Activated CD4-positive, alpha-beta memory T cell treated with anti-CD3 and anti-CD28 coated beads for 36 hours (primary cell): ENCODE results near the gene CCDC92B. TPM values are rescaled to one million over a fixed set of nuclear protein-coding genes. Genes with fewer than 3 reads are reported as not detected.

Experiments
- microRNA-seq: library from miRNA; unstranded; fragments of <30 nt; microRNA quantifications from one replicate; pipeline ENCODE4 v1.2.0, GENCODE V29; 2022; ENCODE audit warnings: borderline number of aligned reads, borderline microRNAs expressed, borderline replicate concordance
- total RNA-seq, 2 experiments: library from RNA; stranded (reverse); gene quantifications; one replicate each; pipeline ENCODE4 v1.2.3, GENCODE V29; 2021

CCDC92B gene
- total RNA-seq, 2 experiments from 2014 or later = 0.10 TPM; not detected in 1

Small RNAs within 50 kb of the gene (microRNA-seq; reads per million reads assigned to microRNA genes)
- gene MIR1253 (not detected), gene MIR6776 (not detected)

Other genes with a start within 250 kb of the CCDC92B start
- gene METTL16, start 237.8 kb downstream of the CCDC92B start, total RNA-seq = 10 to 100 TPM; 44.0 to 44.6 TPM
- gene PAFAH1B1, start 156.0 kb downstream of the CCDC92B start, total RNA-seq = 100 to 1,000 TPM; 170 to 173 TPM
- 10 to 100 TPM; 78.4 to 80.4 TPM for gene CLUH, start 37.9 kb downstream of the CCDC92B start, total RNA-seq
- gene RAP1GAP2, start 46.8 kb upstream of the CCDC92B start, total RNA-seq = 1 to 10 TPM; 1.9 to 2.3 TPM